CD4-positive, alpha-beta T cell (primary cell): ENCODE measurements around the gene KLHL36. TPM values are rescaled to one million over a fixed set of nuclear protein-coding genes. Genes with fewer than 3 reads are reported as not detected.

Experiments used
- ATAC-seq: fragments of 200-7000 bp; cut with Tn5 transposase; one replicate; pipeline ENCODE4 v1.10.0; 2022; ENCODE audit warnings: mild to moderate bottlenecking; ENCODE audit not compliant: poor library complexity
- CTCF ChIA-PET: fragments of 350-600 bp; sonication (Branson Sonifier 250); formaldehyde crosslinking; loops from one replicate; lab custom pipeline; 2021; ENCODE audit warnings: antibody characterized with exemption, inconsistent platforms; lab: Charles Lee
- POLR2A ChIA-PET: fragments of 350-600 bp; sonication (Branson Sonifier 250); formaldehyde crosslinking; loops from one replicate; lab custom pipeline; 2021; ENCODE audit warnings: antibody characterized with exemption, inconsistent platforms; lab: Charles Lee
- DNase-seq, 14 experiments: peaks; one replicate each; pipeline ENCODE4 v3.0.0-alpha.2; 2013 to 2020; ENCODE audit warnings: mixed read lengths in 2 of 14
- H3K27ac ChIP-seq, 2 donors: one replicate each; pipeline versions ENCODE4 v1.5.1 to v1.7.0; 2013; ENCODE audit warnings: low read length in 2 of 2, low read depth in 1 of 2, mild to moderate bottlenecking in 1 of 2
- H3K27me3 ChIP-seq, 2 experiments: 1 replicate in 1 of 2; 2 replicates in 1 of 2; pipeline versions ENCODE4 v1.6.1 to v1.7.0; 2013; ENCODE audit warnings: low read length in 2 of 2, control low read depth in 1 of 2, mild to moderate bottlenecking in 1 of 2, moderate library complexity in 1 of 2; ENCODE audit not compliant: insufficient read depth in 2 of 2, control insufficient read depth in 1 of 2
- H3K36me3 ChIP-seq: one replicate; pipeline ENCODE4 v1.6.1; 2013; ENCODE audit warnings: low read length, control low read depth; ENCODE audit not compliant: insufficient read depth
- H3K4me1 ChIP-seq: one replicate; pipeline ENCODE4 v1.6.1; 2013; ENCODE audit warnings: low read length, control low read depth; ENCODE audit not compliant: insufficient read depth
- H3K4me3 ChIP-seq: one replicate; pipeline ENCODE4 v1.5.1; 2013; ENCODE audit warnings: mild to moderate bottlenecking, low read length, moderate library complexity
- H3K9me3 ChIP-seq, 2 experiments: 1 replicate in 1 of 2; 2 replicates in 1 of 2; pipeline versions ENCODE4 v1.6.1 to v1.7.0; 2013; ENCODE audit warnings: low read length in 2 of 2, mild to moderate bottlenecking in 2 of 2, control low read depth in 1 of 2, moderate library complexity in 1 of 2; ENCODE audit not compliant: control insufficient read depth in 1 of 2, insufficient read depth in 1 of 2
- H3K27ac Mint-ChIP-seq: one replicate; pipeline ENCODE4 v1.8.0; 2020; ENCODE audit warnings: mixed read lengths
- H3K27me3 Mint-ChIP-seq: one replicate; pipeline ENCODE4 v1.8.0; 2021; ENCODE audit warnings: mixed read lengths
- H3K36me3 Mint-ChIP-seq: one replicate; pipeline ENCODE4 v1.8.0; 2021; ENCODE audit warnings: low read depth, mixed read lengths
- H3K4me1 Mint-ChIP-seq: one replicate; pipeline ENCODE4 v1.8.0; 2021; ENCODE audit warnings: low read depth, mixed read lengths
- H3K4me3 Mint-ChIP-seq: one replicate; pipeline ENCODE4 v1.8.0; 2020; ENCODE audit warnings: mild to moderate bottlenecking, mixed read lengths
- H3K9me3 Mint-ChIP-seq: one replicate; pipeline ENCODE4 v1.8.0; 2020; ENCODE audit warnings: mixed read lengths
- CTCF ChIP-seq: fragments of 200-600 bp; IDR thresholded peaks from one replicate; pipeline ENCODE4 v1.8.0; 2022; ENCODE audit warnings: antibody characterized with exemption, mild to moderate bottlenecking
- intact Hi-C, 2 experiments: fragments of 100-400 bp; cut with DNase I in 1 of 2; cut with micrococcal nuclease in 1 of 2; formaldehyde crosslinking; loops; one replicate each; pipeline versions ENCODE4 v1.15.1 to v1.9.0; 2023 to 2025; cut with DNase I, micrococcal nuclease
- total RNA-seq, 174 experiments: library from RNA in 2 of 174; stranded (reverse) in 2 of 174; gene quantifications; one replicate each; pipeline ENCODE4 v1.2.3 and lab custom pipeline; 2021 to 2026

The KLHL36 gene
- total RNA-seq, 2 experiments from 2014 or later, result 76.6 to 78.6 TPM

GRCh38 chr16:84678541-84678940, 30.2 kb downstream of the KLHL36 start:
- intact Hi-C loops, result no loop called here
- no peaks in the 10 kb centered on the region for H3K9me3 Mint-ChIP-seq
- CTCF ChIA-PET, result no interaction called here
- no peak for TF ChIP-seq CTCF
- ATAC-seq (no peak), DNase-seq (no peak)
- no peak overlapping the region for H3K27ac Mint-ChIP-seq
- no peaks in the 10 kb centered on the region for H3K4me1 Mint-ChIP-seq
- H3K4me3 ChIP-seq, result no peak overlapping the region
- no peaks in the 10 kb centered on the region for H3K36me3 Mint-ChIP-seq
- H3K4me1 ChIP-seq, result no peaks in the 10 kb centered on the region
- no peaks in the 10 kb centered on the region for H3K27me3 Mint-ChIP-seq
- H3K27me3 ChIP-seq, result peaks cover 0 to 5% of the 10 kb centered on the region in 2 experiments
- POLR2A ChIA-PET, result no interaction called here
- no peaks in the 10 kb centered on the region for H3K36me3 ChIP-seq
- no peak overlapping the region for H3K4me3 Mint-ChIP-seq
- no peak overlapping the region for H3K27ac ChIP-seq
- no peaks in the 10 kb centered on the region for H3K9me3 ChIP-seq

DNA sequence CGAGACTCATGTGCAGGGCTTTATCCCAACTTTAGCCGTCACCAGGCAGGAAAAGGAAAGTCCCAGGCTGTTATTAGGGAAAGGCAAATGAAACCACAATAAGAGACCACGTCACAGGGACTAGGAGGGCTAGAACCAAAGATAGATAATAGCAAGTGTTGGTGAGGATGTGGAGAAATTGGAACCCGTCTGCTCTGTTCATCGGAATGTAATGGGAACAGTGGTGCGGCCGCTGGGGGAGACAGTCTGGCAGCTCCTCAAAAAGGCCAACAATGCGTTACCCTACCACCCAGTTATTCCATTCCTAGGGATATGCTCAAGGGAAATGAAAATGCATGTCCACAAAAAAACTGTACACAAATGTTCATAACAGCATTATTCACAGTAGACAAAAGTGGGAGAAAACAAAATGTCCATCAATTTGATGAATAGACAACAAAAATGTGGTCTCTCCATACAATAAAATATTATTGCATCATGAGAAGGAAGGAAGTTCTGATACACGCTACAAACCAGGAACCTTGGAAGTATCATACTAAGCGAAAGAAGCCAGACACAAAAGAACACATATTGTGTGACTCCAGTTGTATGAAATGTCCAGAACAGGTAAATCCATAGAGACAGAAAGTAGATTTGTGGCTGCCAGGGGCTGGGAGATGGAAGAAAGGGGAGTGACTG, 32.0 kb downstream of the KLHL36 start:
- H3K9me3 Mint-ChIP-seq, result no peaks in the 10 kb centered on the region
- H3K4me3 ChIP-seq, result no peak overlapping the region
- no peaks in the 10 kb centered on the region for H3K4me1 ChIP-seq
- no peaks in the 10 kb centered on the region for H3K36me3 ChIP-seq
- no peak for TF ChIP-seq CTCF
- H3K4me1 Mint-ChIP-seq, result no peaks in the 10 kb centered on the region
- no peak overlapping the region for H3K4me3 Mint-ChIP-seq
- peaks cover 0 to 9% of the 10 kb centered on the region in 2 experiments for H3K27me3 ChIP-seq
- intact Hi-C loops, result no loop called here
- H3K27ac Mint-ChIP-seq, result no peak overlapping the region
- no peaks in the 10 kb centered on the region for H3K9me3 ChIP-seq
- ChIA-PET POLR2A (no interaction called here), CTCF (interaction anchor here (1.9 kb wide), 1 partner anchor 8 kb away, joined by 10 read pairs; no protein-coding TSS in a partner anchor)
- no peaks in the 10 kb centered on the region for H3K36me3 Mint-ChIP-seq
- no peak overlapping the region for H3K27ac ChIP-seq
- DNase-seq (no peak), ATAC-seq (no peak)
- no peaks in the 10 kb centered on the region for H3K27me3 Mint-ChIP-seq

GRCh38 chr16:84680843-84681629, 32.7 kb downstream of the KLHL36 start:
- no peaks in the 10 kb centered on the region for H3K27me3 Mint-ChIP-seq
- Histone ChIP-seq H3K27me3 (peaks cover 0 to 9% of the 10 kb centered on the region in 2 experiments), H3K4me3 (no peak overlapping the region), H3K27ac (no peak overlapping the region), H3K4me1 (no peaks in the 10 kb centered on the region), H3K9me3 (no peaks in the 10 kb centered on the region), H3K36me3 (no peaks in the 10 kb centered on the region)
- DNase-seq (no peak), ATAC-seq (no peak)
- no peak for TF ChIP-seq CTCF
- H3K4me3 Mint-ChIP-seq, result no peak overlapping the region
- H3K27ac Mint-ChIP-seq, result no peak overlapping the region
- H3K36me3 Mint-ChIP-seq, result no peaks in the 10 kb centered on the region
- ChIA-PET CTCF (interaction anchor here (1.9 kb wide), 1 partner anchor 9 kb away, joined by 10 read pairs; no protein-coding TSS in a partner anchor), POLR2A (no interaction called here)
- intact Hi-C loops, result no loop called here
- no peaks in the 10 kb centered on the region for H3K4me1 Mint-ChIP-seq
- no peaks in the 10 kb centered on the region for H3K9me3 Mint-ChIP-seq
